Measurements from ENCODE around the gene CPED1.

- TF ChIP-seq REST (IDR thresholded peaks at IDR 0.05; ENCODE audit: borderline replicate concordance) = no peak
- no peak for TF ChIP-seq TAF1 (IDR thresholded peaks at IDR 0.05; ENCODE audit: low read depth)
- no peak for TF ChIP-seq EZH2 (IDR thresholded peaks at IDR 0.05; ENCODE audit: borderline replicate concordance, insufficient read depth, low read length, poor library complexity, severe bottlenecking)
- no peak for TF ChIP-seq CTCF (IDR thresholded peaks at IDR 0.05; ENCODE audit: poor library complexity, severe bottlenecking)
- no peak for TF ChIP-seq POLR2AphosphoS5 (IDR thresholded peaks at IDR 0.05)
- no peak for TF ChIP-seq RAD21 (conservative IDR thresholded peaks at IDR 0.05)
- TF ChIP-seq EP300 (conservative IDR thresholded peaks at IDR 0.05; ENCODE audit: poor library complexity, severe bottlenecking) = no peak
Measured at GRCh38 chr7:121219026-121219425, 230.5 kb downstream of the CPED1 start.
